AG09309 (cell line): ENCODE measurements around the gene CTTN.

Experiments
- DNase-seq: peaks from one replicate; pipeline ENCODE4 v3.0.0-alpha.2; 2010; ENCODE audit warnings: low read depth
- H3K4me3 ChIP-seq: 2 replicates; pipeline ENCODE4 v1.5.1; 2011; ENCODE audit warnings: mild to moderate bottlenecking, low read depth, low read length, moderate library complexity; ENCODE audit not compliant: control insufficient read depth
- TF ChIP-seq, protein P1 (sequence below): IDR thresholded peaks from 2 replicates; pipeline ENCODE4 v1.5.1; 2011; ENCODE audit warnings: mild to moderate bottlenecking, low read depth, low read length, inconsistent platforms; ENCODE audit not compliant: insufficient read depth, control insufficient read depth; ENCODE audit errors: missing control alignments

The CTTN gene

DNA sequence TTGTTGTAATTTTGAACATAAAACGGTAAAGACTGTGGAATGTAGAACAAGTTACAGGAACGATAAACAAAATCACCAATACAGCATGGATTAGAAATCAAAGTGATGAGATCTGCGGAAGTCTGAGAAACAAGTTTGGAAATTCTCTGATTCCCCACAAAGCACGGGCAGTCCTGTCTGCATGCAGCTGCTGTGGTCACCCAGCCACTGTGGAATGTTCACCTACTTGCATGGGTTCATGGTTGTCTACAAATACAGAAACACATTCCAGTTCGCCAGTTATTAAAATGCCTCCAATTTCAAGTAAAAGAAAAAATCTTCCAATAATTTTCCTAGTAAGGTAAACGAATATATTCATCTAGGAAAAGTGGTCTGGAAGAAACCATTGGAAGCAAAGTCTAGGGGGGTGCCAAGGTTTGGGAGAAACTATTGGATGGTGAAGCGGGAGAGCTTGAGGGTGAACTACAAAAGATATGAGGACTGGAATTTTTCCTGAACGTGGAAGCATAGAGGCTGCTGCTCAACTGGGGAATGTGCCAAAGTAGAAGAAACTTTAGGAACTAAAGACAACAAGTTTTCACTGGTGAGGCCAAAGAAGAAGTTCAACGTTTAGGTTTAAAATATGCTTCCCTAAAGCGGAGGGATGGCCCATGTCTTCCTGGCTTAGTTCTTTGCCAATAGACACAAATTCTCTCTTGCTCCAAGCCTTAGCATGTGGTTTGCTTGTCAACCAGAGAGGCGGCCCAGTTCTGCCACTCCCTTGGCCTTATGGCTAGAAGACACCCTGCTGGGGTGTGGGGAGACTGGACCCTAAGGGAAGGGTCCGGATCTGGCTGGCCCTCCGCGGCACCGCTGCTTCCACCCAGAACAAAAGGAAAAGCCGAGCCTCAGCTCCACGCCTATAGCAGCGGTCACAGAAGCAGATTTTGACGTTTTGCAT, 70.2 kb downstream of the CTTN start:
- no peak for DNase-seq
- no peak overlapping the region for H3K4me3 ChIP-seq
- TF ChIP-seq, protein P1, sequence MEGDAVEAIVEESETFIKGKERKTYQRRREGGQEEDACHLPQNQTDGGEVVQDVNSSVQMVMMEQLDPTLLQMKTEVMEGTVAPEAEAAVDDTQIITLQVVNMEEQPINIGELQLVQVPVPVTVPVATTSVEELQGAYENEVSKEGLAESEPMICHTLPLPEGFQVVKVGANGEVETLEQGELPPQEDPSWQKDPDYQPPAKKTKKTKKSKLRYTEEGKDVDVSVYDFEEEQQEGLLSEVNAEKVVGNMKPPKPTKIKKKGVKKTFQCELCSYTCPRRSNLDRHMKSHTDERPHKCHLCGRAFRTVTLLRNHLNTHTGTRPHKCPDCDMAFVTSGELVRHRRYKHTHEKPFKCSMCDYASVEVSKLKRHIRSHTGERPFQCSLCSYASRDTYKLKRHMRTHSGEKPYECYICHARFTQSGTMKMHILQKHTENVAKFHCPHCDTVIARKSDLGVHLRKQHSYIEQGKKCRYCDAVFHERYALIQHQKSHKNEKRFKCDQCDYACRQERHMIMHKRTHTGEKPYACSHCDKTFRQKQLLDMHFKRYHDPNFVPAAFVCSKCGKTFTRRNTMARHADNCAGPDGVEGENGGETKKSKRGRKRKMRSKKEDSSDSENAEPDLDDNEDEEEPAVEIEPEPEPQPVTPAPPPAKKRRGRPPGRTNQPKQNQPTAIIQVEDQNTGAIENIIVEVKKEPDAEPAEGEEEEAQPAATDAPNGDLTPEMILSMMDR = no peak

DNA sequence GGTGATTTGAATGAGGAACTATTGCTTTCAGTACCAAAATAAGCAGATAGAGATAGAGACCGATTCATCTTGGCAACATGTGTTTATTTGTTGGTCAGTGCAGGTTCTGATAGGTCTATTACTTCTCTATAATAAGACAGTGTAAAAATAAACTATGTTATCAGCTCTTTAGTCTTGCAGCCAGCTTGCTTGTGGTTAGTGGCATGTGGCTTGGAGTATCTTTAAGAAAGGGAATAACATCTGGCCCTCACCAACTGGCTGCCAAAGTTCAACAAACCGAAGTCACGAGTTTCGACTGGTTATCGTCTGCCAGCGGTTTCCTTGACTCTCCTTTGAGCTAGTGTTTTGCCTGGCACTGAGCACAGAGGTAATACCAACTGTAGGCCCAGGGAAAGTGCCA, 71.8 kb downstream of the CTTN start:
- no peak overlapping the region for H3K4me3 ChIP-seq
- TF ChIP-seq, protein P1 = no peak
- DNase-seq = no peak

DNA sequence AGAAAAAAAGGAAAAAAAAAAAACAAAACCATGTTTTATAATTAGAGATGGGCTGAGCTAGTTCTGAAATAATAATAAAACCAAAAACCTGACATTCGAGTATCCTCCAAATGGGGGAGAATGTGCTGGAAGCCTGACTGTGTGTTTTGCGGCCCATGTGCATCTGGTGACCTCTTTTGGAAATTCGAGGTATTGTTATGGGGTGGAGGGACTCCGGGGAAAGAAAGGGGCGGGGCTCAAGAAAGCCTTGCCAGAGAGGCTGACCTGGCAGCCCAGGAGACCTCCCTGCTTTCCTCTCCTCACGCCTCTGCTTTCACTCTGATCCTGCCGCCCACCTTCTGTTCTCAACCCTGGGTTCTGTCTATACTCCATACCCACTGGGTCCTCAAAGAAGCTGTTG, 72.9 kb downstream of the CTTN start:
- no peak overlapping the region for H3K4me3 ChIP-seq
- DNase-seq = no peak
- TF ChIP-seq, protein P1 = no peak

DNA sequence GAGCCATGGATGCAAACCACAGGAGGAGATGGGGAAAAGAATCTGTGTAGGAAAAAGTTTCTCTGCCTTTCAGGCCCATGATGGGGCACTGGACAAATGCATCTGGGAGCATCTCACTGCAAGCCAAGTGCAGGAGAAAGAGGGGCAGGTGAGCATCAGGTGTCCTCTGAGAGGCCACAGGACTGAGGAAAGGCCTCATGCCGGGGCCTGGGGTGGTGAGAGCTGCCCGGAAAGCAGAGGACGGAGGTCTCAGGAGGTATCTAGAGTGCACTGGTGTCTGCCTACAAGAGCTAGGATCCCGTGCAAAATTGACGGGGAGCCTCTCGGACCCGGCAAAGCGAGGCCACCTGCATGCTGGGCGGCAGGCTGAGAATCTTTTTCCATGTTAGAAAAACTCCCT, 73.9 kb downstream of the CTTN start:
- H3K4me3 ChIP-seq = no peak overlapping the region
- no peak for DNase-seq
- TF ChIP-seq, protein P1 = no peak

DNA sequence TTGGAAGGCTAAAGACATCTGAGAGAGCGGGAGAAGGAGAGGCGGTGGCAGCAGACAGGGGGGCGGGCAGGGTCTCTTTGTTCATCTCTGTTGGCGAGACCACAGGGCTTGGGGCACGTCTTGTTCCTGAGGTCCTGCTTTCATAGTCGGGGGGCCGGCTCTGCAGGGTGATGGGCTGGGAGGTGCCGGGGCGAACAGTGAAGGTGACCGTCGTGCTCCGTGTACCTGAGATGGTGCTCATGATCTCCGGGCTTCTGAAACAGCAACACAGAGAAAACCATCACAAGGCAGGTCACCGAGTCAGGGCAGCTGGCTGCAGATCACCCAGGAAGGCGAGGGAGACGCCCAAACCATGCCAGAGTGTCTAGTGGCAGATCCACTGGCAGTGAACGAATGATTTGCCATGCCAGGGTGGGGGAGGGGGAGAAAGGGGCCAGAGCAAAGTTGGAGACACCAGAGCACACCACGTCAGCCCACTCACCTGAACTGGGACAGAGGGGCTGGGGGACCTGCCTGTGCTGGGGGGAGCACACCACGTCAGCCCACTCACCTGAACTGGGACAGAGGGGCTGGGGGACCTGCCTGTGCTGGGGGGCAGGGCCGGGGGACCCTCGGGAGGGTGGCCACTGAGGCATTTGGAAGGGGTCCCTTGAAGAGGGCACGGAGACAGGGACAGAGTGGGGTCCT, 75.0 kb downstream of the CTTN start:
- DNase-seq = no peak
- TF ChIP-seq, protein P1 = no peak
- H3K4me3 ChIP-seq = no peak overlapping the region

DNA sequence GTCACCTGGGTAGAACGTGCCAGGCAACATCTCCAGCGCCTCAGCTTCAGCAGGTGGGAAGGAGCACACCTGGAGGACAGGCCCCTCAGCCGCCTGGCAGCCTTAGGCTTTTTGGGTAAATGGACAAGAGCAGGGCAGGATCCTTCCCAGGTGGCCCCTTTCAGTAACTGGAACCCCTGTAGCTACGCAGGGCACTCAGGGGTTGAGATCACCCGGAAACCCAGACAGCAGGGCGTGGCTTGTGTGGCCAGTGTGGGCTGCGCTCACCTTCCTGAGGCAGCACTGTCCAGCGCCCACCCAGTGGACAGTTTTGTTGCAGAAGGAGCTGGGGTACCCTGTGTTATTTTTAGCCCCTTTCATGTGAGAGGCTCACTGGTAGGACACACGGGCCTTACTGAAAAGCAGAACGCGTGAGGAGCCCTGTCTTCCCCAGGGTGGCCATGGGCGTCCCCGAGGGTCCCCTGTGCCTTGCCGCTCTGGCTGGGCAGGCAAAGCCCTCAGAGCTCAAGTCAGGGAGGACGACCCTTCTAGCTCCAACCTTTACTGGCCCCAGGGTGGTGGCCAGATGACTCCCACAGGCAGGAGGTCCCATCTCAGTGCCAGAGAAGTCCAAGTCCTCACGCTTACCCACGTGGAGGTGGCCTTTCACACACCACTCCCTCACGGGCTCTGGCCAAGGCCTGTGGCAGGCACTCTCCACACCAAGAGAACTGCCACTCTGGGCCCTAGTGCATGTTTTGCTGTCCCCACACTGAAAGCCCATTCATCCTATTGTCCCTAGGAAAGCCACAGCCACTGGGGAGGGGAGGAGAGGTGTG, 75.8 kb downstream of the CTTN start:
- no peak for DNase-seq
- H3K4me3 ChIP-seq = no peak overlapping the region
- TF ChIP-seq, protein P1 = no peak
